K562 (cell line): ENCODE measurements around the gene TF. TPM values are rescaled to one million over a fixed set of nuclear protein-coding genes. Genes with fewer than 3 reads are reported as not detected.

ENCODE experiments used
- ATAC-seq: fragments of 200-7000 bp; cut with Tn5 transposase; 3 replicates; pipeline ENCODE4 v1.9.1; 2020; ENCODE audit warnings: moderate library complexity
- BruUV-seq: library from RNA; stranded (reverse); fragments of 400-500 nt; replicated peaks from 2 replicates; lab custom pipeline; 2021; lab: Mats Ljungman, UMichigan
- CTCF ChIA-PET: fragments of 300-600 bp; formaldehyde crosslinking; extraction: SDS; loops from one replicate; lab custom pipeline; 2021; ENCODE audit warnings: low intra/inter-chr PET ratio; lab: Yijun Ruan, JAX
- POLR2A ChIA-PET: fragments of 300-600, 350-650 bp; sonication (Branson Sonifier 250); formaldehyde crosslinking; extraction: SDS; loops from one replicate; lab custom pipeline; 2021; ENCODE audit warnings: antibody characterized with exemption, inconsistent platforms; lab: Yijun Ruan, JAX
- DNase-seq, 4 experiments: peaks; one replicate each; pipeline versions ENCODE4 v3.0.0 to v3.0.0-alpha.2; 2011 to 2018; ENCODE audit warnings: low spot score in 3 of 4, mixed read lengths in 3 of 4; ENCODE audit errors: extremely low read depth in 1 of 4
- FAIRE-seq: peaks from 2 replicates; lab custom pipeline; 2011; peaks lifted over from hg19 to GRCh38; lab: Jason Lieb, UNC
- H2AFZ ChIP-seq: 2 replicates; pipeline ENCODE4 v1.6.0; 2011; ENCODE audit warnings: low read depth, low read length, control low read depth, inconsistent platforms
- H3K27ac ChIP-seq: fragments of 200-600 bp; 3 replicates; pipeline ENCODE4 v1.8.0; 2011; ENCODE audit warnings: low read depth, mild to moderate bottlenecking, control low read depth, inconsistent platforms, low read length, moderate library complexity, mixed read lengths; ENCODE audit errors: extremely low read depth
- H3K27me3 ChIP-seq, 2 experiments: fragments of 300-600 bp in 1 of 2; 2 replicates in 1 of 2; 3 replicates in 1 of 2; pipeline versions ENCODE4 v1.6.0 to v1.8.0; 2011; ENCODE audit warnings: inconsistent platforms in 2 of 2, low read length in 2 of 2, mild to moderate bottlenecking in 1 of 2, mixed read lengths in 1 of 2, moderate library complexity in 1 of 2; ENCODE audit not compliant: control insufficient read depth in 2 of 2, insufficient read depth in 2 of 2
- H3K36me3 ChIP-seq: fragments of 300-600 bp; 3 replicates; pipeline ENCODE4 v1.8.0; 2011; ENCODE audit warnings: mild to moderate bottlenecking, low read length, inconsistent platforms; ENCODE audit not compliant: control insufficient read depth, insufficient read depth
- H3K4me1 ChIP-seq, 2 experiments: fragments of 200-600 bp in 1 of 2; replicated peaks in 1 of 2; 2 replicates in 1 of 2; 3 replicates in 1 of 2; pipeline versions ENCODE4 v1.5.1 to v1.8.0; 2011; ENCODE audit warnings: inconsistent platforms in 2 of 2, low read length in 2 of 2, mild to moderate bottlenecking in 1 of 2, mixed read lengths in 1 of 2, moderate library complexity in 1 of 2; ENCODE audit not compliant: control insufficient read depth in 2 of 2, insufficient read depth in 2 of 2
- H3K4me2 ChIP-seq: 2 replicates; pipeline ENCODE4 v1.6.1; 2011; ENCODE audit warnings: low read length, control low read depth, inconsistent platforms, mixed read lengths; ENCODE audit not compliant: insufficient read depth
- H3K4me3 ChIP-seq: fragments of 200-600 bp; sonication (generic), shearing (Covaris generic); 2 replicates; pipeline ENCODE4 v1.5.1; 2016; ENCODE audit warnings: control low read depth, inconsistent platforms
- H3K79me2 ChIP-seq: fragments of 200-600 bp; 3 replicates; pipeline ENCODE4 v1.8.0; 2011; ENCODE audit warnings: low read length, inconsistent platforms; ENCODE audit not compliant: control insufficient read depth, insufficient read depth
- H3K9ac ChIP-seq, 2 experiments: 2 replicates each; pipeline versions ENCODE4 v1.6.0 to v1.6.1; 2011; ENCODE audit warnings: low read depth in 2 of 2, low read length in 2 of 2, control low read depth in 1 of 2, inconsistent platforms in 1 of 2, mild to moderate bottlenecking in 1 of 2, mixed read lengths in 1 of 2; ENCODE audit not compliant: insufficient read depth in 1 of 2
- H3K9me1 ChIP-seq: one replicate; pipeline ENCODE4 v1.6.0; 2011; ENCODE audit warnings: inconsistent platforms, mild to moderate bottlenecking, low read length, moderate library complexity; ENCODE audit not compliant: control insufficient read depth, insufficient read depth
- H3K9me3 ChIP-seq: replicated peaks from 2 replicates; pipeline ENCODE4 v1.5.1; 2011; ENCODE audit warnings: low read depth, low read length, inconsistent platforms; ENCODE audit not compliant: control insufficient read depth, insufficient read depth
- H4K20me1 ChIP-seq: replicated peaks from 2 replicates; pipeline ENCODE4 v1.6.1; 2011; ENCODE audit warnings: low read length, inconsistent platforms, mixed read lengths; ENCODE audit not compliant: control insufficient read depth, insufficient read depth
- CBX3 ChIP-seq, 2 experiments: IDR thresholded peaks; 1 replicate in 1 of 2; 2 replicates in 1 of 2; pipeline ENCODE4 v1.6.1; 2012; ENCODE audit warnings: inconsistent platforms in 2 of 2, low read length in 2 of 2, borderline replicate concordance in 1 of 2, control low read depth in 1 of 2
- ETV6 ChIP-seq, 3 experiments: fragments of 150-350 bp in 1 of 3; sonication (generic) in 1 of 3; formaldehyde crosslinking in 1 of 3; IDR thresholded peaks; 2 replicates each; pipeline versions ENCODE4 v1.6.1 to v1.8.0; 2014 to 2022; ENCODE audit warnings: borderline replicate concordance in 2 of 3, low read depth in 2 of 3, antibody characterized with exemption in 1 of 3, low read length in 1 of 3, mild to moderate bottlenecking in 1 of 3, missing genetic modification reagents in 1 of 3
- FOXP1 ChIP-seq: sonication (generic); formaldehyde crosslinking; IDR thresholded peaks from 2 replicates; pipeline ENCODE4 v1.8.0; 2022; ENCODE audit warnings: mild to moderate bottlenecking, missing genetic modification reagents
- HNRNPUL1 ChIP-seq: fragments of 200-400 bp; formaldehyde crosslinking; IDR thresholded peaks from 2 replicates; pipeline ENCODE4 v1.6.1; 2017; ENCODE audit warnings: low read length
- RB1 ChIP-seq: fragments of 450-650 bp; IDR thresholded peaks from 2 replicates; pipeline ENCODE4 v1.6.1; 2017; ENCODE audit warnings: low read depth, mild to moderate bottlenecking
- TCFL5 ChIP-seq: fragments of 250-450 bp; sonication (Bioruptor Pico); conservative IDR thresholded peaks from 2 replicates; pipeline ENCODE4 v1.6.1; 2021; ENCODE audit warnings: mild to moderate bottlenecking, moderate library complexity, matching md5 sums
- XRCC4 ChIP-seq: IDR thresholded peaks from one replicate; pipeline ENCODE4 v1.6.1; 2011; ENCODE audit not compliant: insufficient read depth, insufficient read length; ENCODE audit errors: extremely low read depth
- ZNF174 ChIP-seq: fragments of 250-450 bp; sonication (Bioruptor Pico); IDR thresholded peaks from 2 replicates; pipeline ENCODE4 v1.4.0; 2020; ENCODE audit warnings: mild to moderate bottlenecking
- WGBS: fragments of 100-300 bp; shearing (Covaris generic); methylation state at CpG from one replicate; pipeline ENCODE4 v1.1.6; 2016; ENCODE audit warnings: low coverage, mixed read lengths; ENCODE audit not compliant: insufficient coverage; ENCODE audit errors: missing lambda C conversion rate; 5-methylcytosine and 5-hydroxymethylcytosine counted together
- in situ Hi-C: fragments of 300-500 bp; cut with MboI; formaldehyde crosslinking; loops from 4 replicates; pipeline ENCODE4 v1.15.0; 2018; ENCODE audit warnings: inconsistent platforms, mixed read lengths
- intact Hi-C: fragments of 100-400 bp; cut with micrococcal nuclease; formaldehyde crosslinking; loops from 2 replicates; pipeline ENCODE4 v1.14.2; 2022
- polyA plus RNA-seq, 8 experiments: library from polyadenylated mRNA; depleted of rRNA in 4 of 8; stranded (reverse) in 5 of 8; unstranded in 3 of 8; fragments of >200 nt; fragmentation: Nextera tagmentation in 2 of 8; fragmentation: Illumina TruSeq in 1 of 8; extraction: Ambion mirVana in 2 of 8; extraction: Trizol in 1 of 8; gene quantifications; 2 replicates each; pipeline versions ENCODE4 v1.2.1 to v1.2.3, GENCODE V29; 2011 to 2014; ENCODE audit warnings: inconsistent platforms in 1 of 8, missing spikeins in 1 of 8
- total RNA-seq, 7 experiments: library from RNA; depleted of rRNA in 6 of 7; stranded (reverse); fragments of >200 nt in 6 of 7; fragmentation: Illumina TruSeq in 2 of 7; extraction: Trizol in 2 of 7; gene quantifications; 2 replicates each; pipeline versions ENCODE4 v1.2.1 to v1.2.3, GENCODE V29; 2011 to 2021; ENCODE audit warnings: low replicate concordance in 1 of 7
- TF ChIP-seq, protein P1 (sequence below): fragments of 150-350 bp; IDR thresholded peaks from 2 replicates; pipeline ENCODE4 v1.6.1; 2014; ENCODE audit warnings: low read depth, mild to moderate bottlenecking, low read length, borderline replicate concordance

The TF gene
- total and polyA plus RNA-seq, 9 of the 15 experiments (the other 6 are each of a cell fraction or from before 2014, with no cell fraction given) = 0.09 to 9.2 (median 3.1) TPM

DNA sequence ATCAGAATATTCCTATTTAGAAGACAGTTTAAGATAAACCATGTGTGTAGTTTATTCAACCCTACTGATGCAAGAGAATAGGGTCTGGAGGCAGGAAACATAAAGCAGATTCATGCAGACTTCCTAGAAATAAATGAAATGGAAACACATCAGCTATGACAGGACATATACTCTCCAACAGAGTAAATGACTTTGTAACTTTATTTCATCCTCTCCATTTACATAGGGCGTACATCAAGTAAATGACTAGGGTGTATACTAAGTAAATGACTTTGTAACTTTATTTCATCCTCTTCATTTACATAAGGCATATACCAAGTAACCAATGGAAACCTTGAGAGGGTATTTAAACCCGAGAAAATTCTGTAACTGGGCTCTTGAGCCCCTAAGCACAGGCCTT is 41.8 kb downstream of the TF start:
- no peak for FAIRE-seq
- in situ Hi-C loops = no loop called here
- 5% methylated on average over 2 of the region's 2 CpGs for WGBS

More for the DNA sequence above, 41.8 kb downstream of the TF start:
- Histone ChIP-seq H3K4me2 (no peak overlapping the region), H3K9me3 (no peaks in the 10 kb centered on the region), H4K20me1 (no peaks in the 10 kb centered on the region), H3K9me1 (no peaks in the 10 kb centered on the region), H2AFZ (no peak overlapping the region), H3K4me1 (peaks cover 0 to 6% of the 10 kb centered on the region in 2 experiments; a peak in 1 of 5 replicates), H3K9ac (no peak overlapping the region), H3K27ac (no peak overlapping the region), H3K36me3 (no peaks in the 10 kb centered on the region), H3K79me2 (no peaks in the 10 kb centered on the region), H3K4me3 (no peak overlapping the region), H3K27me3 (no peaks in the 10 kb centered on the region)
- intact Hi-C loops = no loop called here
- DNase-seq (no peak), ATAC-seq (no peak)
- ChIA-PET CTCF (no interaction called here), POLR2A (no interaction called here)
- BruUV-seq = no TSS peak
- TF ChIP-seq CBX3 (IDR thresholded peaks at IDR 0.05; ENCODE audit: borderline replicate concordance in 1 of 2, low read length in 2 of 2) = no peak
- no peak for TF ChIP-seq TCFL5
- TF ChIP-seq, protein P1, sequence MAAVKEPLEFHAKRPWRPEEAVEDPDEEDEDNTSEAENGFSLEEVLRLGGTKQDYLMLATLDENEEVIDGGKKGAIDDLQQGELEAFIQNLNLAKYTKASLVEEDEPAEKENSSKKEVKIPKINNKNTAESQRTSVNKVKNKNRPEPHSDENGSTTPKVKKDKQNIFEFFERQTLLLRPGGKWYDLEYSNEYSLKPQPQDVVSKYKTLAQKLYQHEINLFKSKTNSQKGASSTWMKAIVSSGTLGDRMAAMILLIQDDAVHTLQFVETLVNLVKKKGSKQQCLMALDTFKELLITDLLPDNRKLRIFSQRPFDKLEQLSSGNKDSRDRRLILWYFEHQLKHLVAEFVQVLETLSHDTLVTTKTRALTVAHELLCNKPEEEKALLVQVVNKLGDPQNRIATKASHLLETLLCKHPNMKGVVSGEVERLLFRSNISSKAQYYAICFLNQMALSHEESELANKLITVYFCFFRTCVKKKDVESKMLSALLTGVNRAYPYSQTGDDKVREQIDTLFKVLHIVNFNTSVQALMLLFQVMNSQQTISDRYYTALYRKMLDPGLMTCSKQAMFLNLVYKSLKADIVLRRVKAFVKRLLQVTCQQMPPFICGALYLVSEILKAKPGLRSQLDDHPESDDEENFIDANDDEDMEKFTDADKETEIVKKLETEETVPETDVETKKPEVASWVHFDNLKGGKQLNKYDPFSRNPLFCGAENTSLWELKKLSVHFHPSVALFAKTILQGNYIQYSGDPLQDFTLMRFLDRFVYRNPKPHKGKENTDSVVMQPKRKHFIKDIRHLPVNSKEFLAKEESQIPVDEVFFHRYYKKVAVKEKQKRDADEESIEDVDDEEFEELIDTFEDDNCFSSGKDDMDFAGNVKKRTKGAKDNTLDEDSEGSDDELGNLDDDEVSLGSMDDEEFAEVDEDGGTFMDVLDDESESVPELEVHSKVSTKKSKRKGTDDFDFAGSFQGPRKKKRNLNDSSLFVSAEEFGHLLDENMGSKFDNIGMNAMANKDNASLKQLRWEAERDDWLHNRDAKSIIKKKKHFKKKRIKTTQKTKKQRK = no peak
- TF ChIP-seq FOXP1 (CRISPR knock-in tag) = no peak
- TF ChIP-seq HNRNPUL1 = no peak
- no peak for TF ChIP-seq ZNF174
- TF ChIP-seq RB1 = no peak
- no peak for TF ChIP-seq XRCC4
- no peak for TF ChIP-seq ETV6 (IDR thresholded peaks at IDR 0.05; ENCODE audit: borderline replicate concordance in 1 of 2, low read depth in 2 of 2, low read length in 1 of 2)
- TF ChIP-seq ETV6 (CRISPR knock-in tag; IDR thresholded peaks at IDR 0.05; ENCODE audit: borderline replicate concordance) = no peak
